GM21367 (cell line): ENCODE results near the gene CLCF1.

Experiments
- ATAC-seq: cut with Tn5 transposase; IDR thresholded peaks from one replicate; pipeline ENCODE4 v1.9.1; 2021; ENCODE audit not compliant: unreplicated experiment

CLCF1 gene

GRCh38 chr11:67396587-67397389 is 23.4 kb upstream of the CLCF1 start:
- ATAC-seq: no peak

- ATAC-seq: no peak
Observed at GRCh38 chr11:67396259-67396581, 22.8 kb upstream of the CLCF1 start.

- no peak for ATAC-seq
Observed at GRCh38 chr11:67395555-67396258, 22.3 kb upstream of the CLCF1 start.

- ATAC-seq: no peak
Observed at GRCh38 chr11:67393990-67394389, 20.6 kb upstream of the CLCF1 start.

GRCh38 chr11:67393437-67393836 is 20.0 kb upstream of the CLCF1 start:
- no peak for ATAC-seq

GRCh38 chr11:67392183-67392715 is 18.9 kb upstream of the CLCF1 start:
- no peak for ATAC-seq

- ATAC-seq: peak; percentile 37
Observed at GRCh38 chr11:67391304-67392182, 18.1 kb upstream of the CLCF1 start, which contains the start of gene RAD9A. Gene RAD9A (plus strand): TSS chr11:67391986. CDS start chr11:67392045, 59 bp downstream.

GRCh38 chr11:67390947-67391303 is 17.5 kb upstream of the CLCF1 start:
- ATAC-seq: no peak

- ATAC-seq: no peak
Observed at GRCh38 chr11:67389477-67389876, 16.1 kb upstream of the CLCF1 start.

- no peak for ATAC-seq
Observed at GRCh38 chr11:67387518-67387917, 14.1 kb upstream of the CLCF1 start.

GRCh38 chr11:67387069-67387468 is 13.7 kb upstream of the CLCF1 start:
- no peak for ATAC-seq

GRCh38 chr11:67384851-67385366 is 11.5 kb upstream of the CLCF1 start:
- no peak for ATAC-seq

GRCh38 chr11:67382276-67383136 is 9.1 kb upstream of the CLCF1 start:
- no peak for ATAC-seq

GRCh38 chr11:67381244-67381972 is 8.0 kb upstream of the CLCF1 start:
- ATAC-seq: no peak

GRCh38 chr11:67379061-67380058 is 6.0 kb upstream of the CLCF1 start:
- no peak for ATAC-seq

- ATAC-seq: no peak
Observed at GRCh38 chr11:67378544-67378943, 5.1 kb upstream of the CLCF1 start.

- no peak for ATAC-seq
Observed at GRCh38 chr11:67376873-67377808, 3.7 kb upstream of the CLCF1 start.
